GM12801 (cell line): ENCODE data around the gene DAPK1.

Experiments used
- CTCF ChIP-seq: IDR thresholded peaks from one replicate; pipeline ENCODE4 v1.5.1; 2011; ENCODE audit warnings: control low read depth; ENCODE audit not compliant: insufficient read length; ENCODE audit errors: extremely low read depth

The DAPK1 gene

DNA sequence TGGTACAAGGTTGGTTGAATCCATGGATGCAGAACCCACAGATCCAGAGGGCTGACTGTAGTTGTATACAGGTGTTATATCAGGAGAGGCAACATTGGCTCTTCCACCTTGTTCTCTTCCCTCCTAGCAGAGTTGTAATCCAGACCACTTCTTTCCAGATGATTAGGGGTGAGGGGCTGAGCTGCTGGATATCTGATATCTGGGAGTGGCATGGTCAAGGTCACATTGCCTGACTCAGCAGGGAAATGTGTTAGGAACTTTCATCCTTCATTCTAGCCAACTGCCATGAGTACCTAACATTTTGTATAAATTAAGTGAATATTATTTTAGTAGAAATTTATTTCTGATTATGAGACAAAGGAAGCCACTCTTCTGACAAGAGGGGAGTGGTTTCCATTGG, 7.3 kb downstream of the DAPK1 start:
- no peak for TF ChIP-seq CTCF

DNA sequence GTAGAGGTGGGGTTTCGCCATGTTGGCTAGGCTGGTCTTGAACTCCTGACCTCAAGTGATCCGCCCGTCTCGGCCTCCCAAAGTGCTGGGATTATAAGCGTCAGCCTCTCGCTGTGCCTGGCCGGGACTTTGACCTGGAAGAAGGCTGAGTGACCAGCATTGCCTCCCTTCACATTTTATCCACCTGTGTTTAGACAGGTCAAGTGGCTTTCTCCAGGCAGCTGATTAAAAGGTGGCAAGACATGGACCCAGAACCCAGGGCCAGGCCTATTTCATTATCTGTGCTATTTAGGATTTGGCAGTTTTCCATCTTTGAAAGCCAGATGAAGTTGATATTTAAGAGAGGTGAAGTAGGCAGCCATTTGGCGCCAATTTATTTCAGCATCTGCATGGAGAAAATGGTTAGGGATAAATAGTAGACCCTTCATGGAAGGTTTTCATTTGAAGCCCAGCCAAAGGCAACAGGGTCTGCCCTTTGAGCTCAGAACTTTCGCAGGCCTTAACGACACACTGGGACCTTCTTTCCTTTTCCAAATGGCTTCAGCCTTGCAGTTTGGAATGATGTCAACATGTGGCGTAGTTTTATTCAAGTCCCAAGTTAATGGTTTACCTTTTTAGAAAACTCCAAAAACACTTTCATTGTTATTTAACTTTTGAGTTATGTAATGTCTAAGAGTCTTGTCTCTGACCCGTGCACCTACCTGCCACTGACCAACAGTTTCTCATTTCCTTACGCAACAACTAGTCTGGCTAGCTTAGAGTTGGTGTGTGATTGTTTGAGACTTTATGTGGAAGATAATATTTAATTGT, 8.4 kb downstream of the DAPK1 start:
- TF ChIP-seq CTCF: no peak

- TF ChIP-seq CTCF: no peak
Measured at GRCh38 chr9:87507576-87507975, 9.9 kb downstream of the DAPK1 start.

GRCh38 chr9:87510252-87510683, 12.6 kb downstream of the DAPK1 start:
- TF ChIP-seq CTCF: no peak

DNA sequence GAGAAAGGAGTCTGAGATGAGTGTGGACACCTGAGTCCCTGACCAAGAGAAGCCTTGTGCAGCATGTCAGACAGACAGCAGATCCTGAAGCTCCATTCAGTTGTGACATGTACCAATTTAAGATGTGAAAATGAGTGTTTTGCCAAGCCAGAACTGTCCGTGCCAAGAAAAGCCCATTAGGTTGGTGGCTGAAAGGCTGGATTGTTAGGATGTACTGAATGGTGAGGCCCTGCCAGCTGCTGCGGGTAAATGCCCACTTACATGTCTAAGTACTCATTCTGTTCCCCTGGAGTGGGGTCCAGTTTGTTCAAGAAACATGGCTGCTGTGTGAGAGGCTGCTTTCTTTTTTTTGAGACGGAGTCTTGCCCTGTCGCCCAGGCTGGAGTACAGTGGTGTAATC, 14.6 kb downstream of the DAPK1 start:
- no peak for TF ChIP-seq CTCF

DNA sequence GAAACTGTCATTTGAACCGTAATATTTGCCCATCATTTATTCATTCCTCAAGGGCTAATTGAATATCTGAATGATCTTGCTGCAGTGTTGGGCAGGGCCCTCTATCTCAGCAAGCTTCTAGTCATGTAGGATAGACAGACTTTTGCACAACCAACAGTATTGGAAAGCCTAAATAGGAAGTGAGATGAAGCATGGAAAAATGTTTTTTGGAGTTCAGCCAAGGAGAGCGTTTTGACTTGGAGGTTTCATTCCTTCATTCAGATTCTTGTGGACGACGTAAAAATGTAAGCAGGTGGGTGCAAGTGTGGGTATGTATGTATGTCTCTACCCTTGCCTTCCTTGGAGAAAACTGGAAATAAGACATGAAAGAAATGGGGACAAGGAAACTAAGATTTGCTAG, 15.5 kb downstream of the DAPK1 start:
- no peak for TF ChIP-seq CTCF

GRCh38 chr9:87513880-87514535, 16.3 kb downstream of the DAPK1 start:
- no peak for TF ChIP-seq CTCF
